GM21526 (cell line): ENCODE data around the gene TET1.
"Not testable (repeated sequence)": the region's sequence is repeated elsewhere in the genome, so short reads cannot be mapped to it uniquely, and the experiment has no call there.

Source experiments
- ATAC-seq: cut with Tn5 transposase; IDR thresholded peaks from one replicate; pipeline ENCODE4 v1.9.1; 2021; ENCODE audit warnings: moderate library complexity; ENCODE audit not compliant: unreplicated experiment, low FRiP score

The TET1 gene

GRCh38 chr10:68562661-68563570 lies 2.8 kb downstream of the TET1 start:
- no peak for ATAC-seq

GRCh38 chr10:68564712-68565111 lies 4.6 kb downstream of the TET1 start:
- no peak for ATAC-seq

- ATAC-seq: no peak
These were observed 5.5 kb downstream of the TET1 start for GRCh38 chr10:68565658-68566057.

GRCh38 chr10:68566351-68566750 lies 6.2 kb downstream of the TET1 start:
- ATAC-seq: no peak

- ATAC-seq: no peak
These were observed 6.8 kb downstream of the TET1 start for GRCh38 chr10:68566955-68567354.

- ATAC-seq: no peak
These were observed 12.0 kb downstream of the TET1 start for GRCh38 chr10:68572151-68572550.

GRCh38 chr10:68574051-68574450 lies 13.9 kb downstream of the TET1 start:
- ATAC-seq: no peak

- no peak for ATAC-seq
These were observed 16.0 kb downstream of the TET1 start for GRCh38 chr10:68576118-68576517.

- ATAC-seq: no peak
These were observed 18.8 kb downstream of the TET1 start for GRCh38 chr10:68578974-68579373.

GRCh38 chr10:68584187-68584586 lies 24.1 kb downstream of the TET1 start:
- not testable (repeated sequence) for ATAC-seq

- ATAC-seq: no peak
These were observed 26.6 kb downstream of the TET1 start for GRCh38 chr10:68586606-68587305.

GRCh38 chr10:68594405-68594804 lies 34.3 kb downstream of the TET1 start:
- no peak for ATAC-seq

GRCh38 chr10:68595513-68595912 lies 35.4 kb downstream of the TET1 start:
- no peak for ATAC-seq

GRCh38 chr10:68597407-68597806 lies 37.3 kb downstream of the TET1 start:
- ATAC-seq: no peak

- ATAC-seq: no peak
These were observed 39.0 kb downstream of the TET1 start for GRCh38 chr10:68598978-68599770.

- no peak for ATAC-seq
These were observed 39.6 kb downstream of the TET1 start for GRCh38 chr10:68599771-68600040.

GRCh38 chr10:68600041-68600778 lies 40.1 kb downstream of the TET1 start:
- peak; percentile 80 for ATAC-seq

GRCh38 chr10:68601501-68602265 lies 41.5 kb downstream of the TET1 start:
- no peak for ATAC-seq

GRCh38 chr10:68602434-68602833 lies 42.3 kb downstream of the TET1 start:
- no peak for ATAC-seq

- ATAC-seq: no peak
These were observed 43.6 kb downstream of the TET1 start for GRCh38 chr10:68603766-68604165.
